GM21423 (cell line): ENCODE results near the gene CCDC88B.
A peak's percentile ranks its signal among the peaks of the same experiment; 100 is the strongest.

ENCODE experiments used
- ATAC-seq: cut with Tn5 transposase; IDR thresholded peaks from one replicate; pipeline ENCODE4 v1.9.1; 2021; ENCODE audit warnings: mild to moderate bottlenecking, moderate library complexity; ENCODE audit not compliant: unreplicated experiment

CCDC88B gene, protein sequence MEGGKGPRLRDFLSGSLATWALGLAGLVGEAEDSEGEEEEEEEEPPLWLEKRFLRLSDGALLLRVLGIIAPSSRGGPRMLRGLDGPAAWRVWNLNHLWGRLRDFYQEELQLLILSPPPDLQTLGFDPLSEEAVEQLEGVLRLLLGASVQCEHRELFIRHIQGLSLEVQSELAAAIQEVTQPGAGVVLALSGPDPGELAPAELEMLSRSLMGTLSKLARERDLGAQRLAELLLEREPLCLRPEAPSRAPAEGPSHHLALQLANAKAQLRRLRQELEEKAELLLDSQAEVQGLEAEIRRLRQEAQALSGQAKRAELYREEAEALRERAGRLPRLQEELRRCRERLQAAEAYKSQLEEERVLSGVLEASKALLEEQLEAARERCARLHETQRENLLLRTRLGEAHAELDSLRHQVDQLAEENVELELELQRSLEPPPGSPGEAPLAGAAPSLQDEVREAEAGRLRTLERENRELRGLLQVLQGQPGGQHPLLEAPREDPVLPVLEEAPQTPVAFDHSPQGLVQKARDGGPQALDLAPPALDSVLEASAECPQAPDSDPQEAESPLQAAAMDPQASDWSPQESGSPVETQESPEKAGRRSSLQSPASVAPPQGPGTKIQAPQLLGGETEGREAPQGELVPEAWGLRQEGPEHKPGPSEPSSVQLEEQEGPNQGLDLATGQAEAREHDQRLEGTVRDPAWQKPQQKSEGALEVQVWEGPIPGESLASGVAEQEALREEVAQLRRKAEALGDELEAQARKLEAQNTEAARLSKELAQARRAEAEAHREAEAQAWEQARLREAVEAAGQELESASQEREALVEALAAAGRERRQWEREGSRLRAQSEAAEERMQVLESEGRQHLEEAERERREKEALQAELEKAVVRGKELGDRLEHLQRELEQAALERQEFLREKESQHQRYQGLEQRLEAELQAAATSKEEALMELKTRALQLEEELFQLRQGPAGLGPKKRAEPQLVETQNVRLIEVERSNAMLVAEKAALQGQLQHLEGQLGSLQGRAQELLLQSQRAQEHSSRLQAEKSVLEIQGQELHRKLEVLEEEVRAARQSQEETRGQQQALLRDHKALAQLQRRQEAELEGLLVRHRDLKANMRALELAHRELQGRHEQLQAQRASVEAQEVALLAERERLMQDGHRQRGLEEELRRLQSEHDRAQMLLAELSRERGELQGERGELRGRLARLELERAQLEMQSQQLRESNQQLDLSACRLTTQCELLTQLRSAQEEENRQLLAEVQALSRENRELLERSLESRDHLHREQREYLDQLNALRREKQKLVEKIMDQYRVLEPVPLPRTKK (N-terminal part only)

DNA sequence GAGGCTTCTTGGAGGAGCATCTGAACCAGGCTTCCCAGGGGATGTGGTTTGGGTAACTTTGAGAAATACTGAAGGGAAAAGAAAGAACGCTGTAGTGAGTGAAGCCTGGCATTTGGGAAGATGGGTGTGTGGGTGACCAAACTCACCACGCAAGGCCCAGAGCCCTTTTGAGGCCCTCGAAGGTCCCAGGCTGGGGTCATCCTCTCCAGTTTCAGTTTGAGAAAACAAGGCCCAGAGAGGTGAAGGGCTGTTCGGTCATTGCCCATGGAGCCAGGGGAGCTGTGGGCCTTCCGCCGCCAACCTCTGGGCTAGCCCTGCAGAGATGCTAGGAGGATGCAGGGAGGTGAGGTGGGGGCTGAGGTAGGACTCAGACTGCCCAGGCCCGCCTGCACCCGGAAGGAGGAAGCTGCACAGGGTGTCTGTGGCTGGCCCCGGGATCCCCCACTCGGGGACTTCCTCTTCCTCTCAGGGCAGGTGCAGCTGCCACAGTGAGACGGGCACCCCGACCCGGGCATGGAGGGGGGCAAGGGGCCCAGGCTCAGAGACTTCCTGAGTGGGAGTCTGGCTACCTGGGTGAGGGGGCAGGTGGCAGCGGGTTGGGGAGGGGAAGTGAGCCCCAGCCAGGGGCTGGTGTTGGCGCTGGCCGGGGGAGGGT lies at the start of gene CCDC88B:
TSS of gene CCDC88B (plus strand) at position 451 of the 655 bp plus-strand sequence. CDS start at position 514, 63 bp downstream.
- ATAC-seq = peak; percentile 37

DNA sequence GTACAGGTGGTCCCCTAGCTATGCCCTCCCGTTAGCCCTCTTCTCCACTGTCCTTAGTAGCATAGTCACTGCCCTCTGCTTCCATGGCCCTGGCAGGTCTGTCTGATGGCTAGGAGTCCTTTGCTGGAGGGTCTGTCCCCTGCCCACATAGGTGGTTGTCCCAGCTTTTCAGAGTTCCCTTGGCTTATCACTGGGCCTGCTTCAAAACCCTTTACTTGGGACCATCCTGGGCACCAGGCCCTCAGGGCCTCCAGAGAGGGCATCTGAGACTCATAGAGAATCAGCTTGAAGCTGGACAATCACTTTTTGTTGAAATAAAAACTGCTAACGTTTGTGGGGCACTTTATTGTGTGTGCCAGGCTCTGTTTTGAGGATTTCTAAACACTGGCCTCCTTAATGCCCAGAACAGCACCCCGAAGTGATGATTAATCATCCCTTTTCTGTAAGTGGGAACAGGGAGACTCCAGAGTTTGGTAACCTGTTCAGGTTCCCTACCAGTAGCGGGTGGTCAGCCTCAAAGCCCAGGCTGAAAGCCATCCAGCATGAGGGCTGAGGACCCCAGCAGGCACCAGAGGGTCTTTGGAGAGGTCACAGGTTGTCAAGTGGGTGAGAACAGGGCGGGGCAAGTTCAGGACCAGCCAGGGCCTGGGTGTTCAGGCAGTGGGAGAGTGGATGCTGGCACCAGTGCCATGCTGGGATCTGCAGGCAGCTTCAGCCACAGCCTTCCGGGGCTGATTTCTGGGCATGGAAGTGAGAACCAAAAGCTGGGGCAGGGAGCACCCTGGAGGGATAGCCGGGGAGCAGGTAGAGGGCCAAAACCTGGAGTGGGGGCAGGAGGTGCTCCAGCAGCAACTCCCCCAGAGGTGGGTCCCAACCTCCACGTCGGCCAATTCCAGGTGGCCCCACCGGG lies 49.4 kb upstream of the CCDC88B start:
- ATAC-seq = no peak

DNA sequence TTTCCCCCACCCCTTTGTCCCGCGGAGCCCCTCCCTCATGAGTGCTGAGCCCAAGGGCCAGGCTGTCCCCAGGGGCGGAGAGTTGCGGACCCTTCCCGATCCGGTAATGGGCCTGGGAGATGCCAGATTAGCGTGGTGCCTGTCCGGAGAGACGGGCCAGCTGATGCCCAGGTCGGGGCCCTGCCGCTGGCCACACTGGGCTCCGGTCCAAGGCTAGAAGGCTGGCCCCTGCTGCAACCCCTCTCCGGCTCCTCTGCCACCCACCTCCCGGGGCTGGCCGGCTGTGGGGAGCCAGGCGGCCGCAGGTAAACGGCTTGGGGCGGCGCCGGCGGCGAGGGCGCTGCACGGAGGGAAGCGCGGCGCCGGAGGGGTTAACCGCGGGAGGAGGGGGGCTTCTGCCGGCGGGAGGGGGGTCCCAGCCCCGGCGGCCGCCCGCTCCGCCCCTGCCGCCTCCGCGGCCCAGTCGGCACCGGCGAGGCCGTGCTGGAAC lies 48.7 kb upstream of the CCDC88B start, which contains the start of gene KCNK4:
TSS of gene KCNK4 (plus strand) at position 41 of the 490 bp plus-strand sequence. CDS start 1,717 bp downstream, outside the sequence.
- ATAC-seq = no peak

DNA sequence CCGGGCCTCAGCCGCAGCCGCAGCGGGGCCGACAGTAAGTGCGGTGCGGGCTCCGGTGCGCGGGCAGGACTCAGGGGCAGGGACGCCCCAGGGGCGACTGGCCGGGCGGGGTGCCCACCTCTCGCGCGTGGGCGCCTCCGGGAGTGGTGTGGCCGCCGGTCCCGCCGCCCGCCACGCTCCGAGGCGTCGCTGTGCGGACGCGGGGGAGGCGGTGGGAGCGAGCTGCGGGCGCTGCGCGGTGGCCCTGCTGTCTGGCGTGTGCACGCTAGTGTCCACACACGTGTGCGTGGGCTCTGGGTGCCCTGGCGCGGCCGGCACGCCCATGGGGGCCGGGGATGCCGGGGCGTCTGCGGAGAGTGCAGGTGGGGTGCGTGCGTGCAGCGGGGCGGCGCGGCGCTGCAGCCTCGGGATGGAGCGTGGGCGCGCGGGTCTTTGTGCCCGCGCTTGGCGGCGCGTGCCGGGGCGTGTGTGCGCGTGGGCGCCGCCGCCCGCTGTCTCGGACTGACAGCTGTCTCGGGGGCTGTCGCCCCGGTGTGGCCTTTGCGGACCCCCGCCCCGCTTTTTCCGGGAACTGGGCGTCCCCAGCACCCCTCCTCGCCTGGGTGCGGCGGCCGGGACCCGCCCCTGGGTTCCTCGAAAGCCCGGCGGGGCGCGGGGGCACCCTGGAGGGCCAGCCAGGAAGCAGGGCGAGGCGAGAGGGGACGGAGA lies 48.1 kb upstream of the CCDC88B start:
- ATAC-seq = no peak

DNA sequence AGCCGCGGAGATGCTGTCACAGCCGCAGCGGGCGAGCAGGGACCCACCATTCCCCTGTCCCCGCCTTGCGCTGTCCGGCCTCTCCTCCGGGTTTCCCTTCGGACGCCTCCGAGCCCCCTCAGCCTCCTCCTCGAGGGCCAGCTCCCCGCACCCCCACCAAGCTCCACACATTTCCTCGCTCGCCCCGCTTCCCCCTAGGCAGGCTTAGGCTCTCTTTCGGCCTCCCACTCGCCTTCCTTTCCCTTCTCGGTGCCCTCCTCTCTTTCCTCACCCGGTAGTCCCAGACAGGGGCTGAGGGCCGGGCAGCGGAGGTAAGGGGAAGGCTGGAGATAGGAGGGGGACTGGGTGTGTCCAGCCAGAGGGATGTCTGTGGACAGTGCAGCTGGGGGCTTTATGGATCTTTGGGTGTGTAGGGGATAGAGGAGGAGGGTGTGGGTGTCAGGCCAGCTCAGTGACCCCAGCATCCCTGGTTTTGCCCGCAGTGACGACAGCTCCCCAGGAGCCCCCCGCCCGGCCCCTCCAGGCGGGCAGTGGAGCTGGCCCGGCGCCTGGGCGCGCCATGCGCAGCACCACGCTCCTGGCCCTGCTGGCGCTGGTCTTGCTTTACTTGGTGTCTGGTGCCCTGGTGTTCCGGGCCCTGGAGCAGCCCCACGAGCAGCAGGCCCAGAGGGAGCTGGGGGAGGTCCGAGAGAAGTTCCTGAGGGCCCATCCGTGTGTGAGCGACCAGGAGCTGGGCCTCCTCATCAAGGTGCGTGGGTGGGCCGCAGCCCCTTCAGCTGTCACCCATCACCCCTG lies 47.3 kb upstream of the CCDC88B start:
- ATAC-seq = no peak

DNA sequence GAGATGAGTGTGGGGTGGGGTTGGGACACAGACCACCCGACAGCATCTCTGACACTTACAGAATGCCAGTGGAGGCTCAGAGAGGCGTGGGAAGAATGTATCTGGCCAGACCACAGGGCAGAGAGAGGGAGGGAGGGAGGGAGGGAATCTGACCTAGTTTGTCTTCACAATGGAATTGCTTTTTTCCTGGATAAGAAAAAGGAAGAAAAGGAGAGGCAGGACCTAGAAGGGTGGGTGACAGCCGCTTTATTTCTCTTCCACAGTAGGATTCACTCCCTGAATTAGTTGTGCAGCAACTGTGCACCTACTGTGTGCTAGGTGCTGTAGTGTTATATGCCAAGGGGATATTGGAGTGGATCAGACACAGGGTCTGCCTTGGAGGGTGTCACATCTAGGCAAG lies 45.2 kb upstream of the CCDC88B start:
- no peak for ATAC-seq

DNA sequence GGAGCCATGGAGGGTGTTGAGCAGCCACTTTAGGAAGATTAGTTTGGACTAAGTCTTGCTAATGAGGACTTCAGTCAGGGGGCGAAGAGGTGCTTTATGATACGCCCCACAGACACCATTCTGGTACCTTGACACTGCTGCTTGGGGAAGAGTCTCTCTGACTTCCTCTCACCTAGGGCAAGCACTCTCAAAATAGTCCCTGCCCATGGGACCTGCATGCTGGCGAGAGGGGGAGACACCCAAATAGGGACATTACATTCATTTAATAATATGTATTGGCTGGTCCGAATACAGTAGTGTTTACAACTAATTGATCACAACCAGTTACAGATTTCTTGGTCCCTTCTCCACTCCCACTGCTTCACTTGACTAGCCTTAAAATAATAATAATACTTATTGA lies 44.2 kb upstream of the CCDC88B start:
- no peak for ATAC-seq

DNA sequence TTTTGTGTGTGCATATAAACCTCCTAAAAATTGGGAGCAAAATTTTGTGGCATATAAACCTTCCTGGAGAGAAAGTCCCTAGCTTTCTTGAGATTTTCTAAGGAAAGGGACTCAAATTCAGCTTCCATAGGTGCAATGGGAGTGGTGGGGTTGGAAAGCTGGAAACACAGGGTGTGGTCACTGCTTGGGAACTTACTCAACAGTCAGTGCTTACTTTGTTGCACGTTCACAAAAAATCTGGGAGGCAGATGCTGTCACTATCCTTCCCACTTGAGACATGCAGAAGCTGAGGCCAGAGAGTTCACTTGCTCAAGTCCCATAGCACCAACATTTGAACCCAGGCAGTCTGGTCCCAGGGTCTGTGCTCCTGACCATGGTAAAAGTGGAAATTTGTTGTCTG lies 43.8 kb upstream of the CCDC88B start:
- no peak for ATAC-seq

DNA sequence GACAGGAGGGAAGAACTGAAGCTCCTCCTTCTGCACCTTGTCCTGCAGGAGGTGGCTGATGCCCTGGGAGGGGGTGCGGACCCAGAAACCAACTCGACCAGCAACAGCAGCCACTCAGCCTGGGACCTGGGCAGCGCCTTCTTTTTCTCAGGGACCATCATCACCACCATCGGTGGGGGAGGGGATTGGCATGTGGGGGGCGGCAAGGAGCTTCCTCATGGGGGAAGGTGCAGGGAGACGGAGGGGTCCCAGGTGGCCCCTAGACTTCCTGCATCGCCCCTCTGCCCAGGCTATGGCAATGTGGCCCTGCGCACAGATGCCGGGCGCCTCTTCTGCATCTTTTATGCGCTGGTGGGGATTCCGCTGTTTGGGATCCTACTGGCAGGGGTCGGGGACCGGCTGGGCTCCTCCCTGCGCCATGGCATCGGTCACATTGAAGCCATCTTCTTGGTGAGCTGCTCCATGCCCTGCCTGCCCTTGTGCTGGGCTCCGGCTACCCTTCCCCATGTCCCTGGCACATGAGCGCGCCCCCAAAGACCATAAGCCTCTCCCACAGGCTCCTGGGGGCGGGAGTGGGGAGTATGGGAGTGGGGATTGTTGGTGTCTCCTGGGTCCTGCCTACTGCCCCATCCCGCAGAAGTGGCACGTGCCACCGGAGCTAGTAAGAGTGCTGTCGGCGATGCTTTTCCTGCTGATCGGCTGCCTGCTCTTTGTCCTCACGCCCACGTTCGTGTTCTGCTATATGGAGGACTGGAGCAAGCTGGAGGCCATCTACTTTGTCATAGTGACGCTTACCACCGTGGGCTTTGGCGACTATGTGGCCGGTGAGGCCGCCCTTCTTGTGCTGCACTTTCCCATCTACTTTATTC lies 42.9 kb upstream of the CCDC88B start:
- ATAC-seq = no peak

DNA sequence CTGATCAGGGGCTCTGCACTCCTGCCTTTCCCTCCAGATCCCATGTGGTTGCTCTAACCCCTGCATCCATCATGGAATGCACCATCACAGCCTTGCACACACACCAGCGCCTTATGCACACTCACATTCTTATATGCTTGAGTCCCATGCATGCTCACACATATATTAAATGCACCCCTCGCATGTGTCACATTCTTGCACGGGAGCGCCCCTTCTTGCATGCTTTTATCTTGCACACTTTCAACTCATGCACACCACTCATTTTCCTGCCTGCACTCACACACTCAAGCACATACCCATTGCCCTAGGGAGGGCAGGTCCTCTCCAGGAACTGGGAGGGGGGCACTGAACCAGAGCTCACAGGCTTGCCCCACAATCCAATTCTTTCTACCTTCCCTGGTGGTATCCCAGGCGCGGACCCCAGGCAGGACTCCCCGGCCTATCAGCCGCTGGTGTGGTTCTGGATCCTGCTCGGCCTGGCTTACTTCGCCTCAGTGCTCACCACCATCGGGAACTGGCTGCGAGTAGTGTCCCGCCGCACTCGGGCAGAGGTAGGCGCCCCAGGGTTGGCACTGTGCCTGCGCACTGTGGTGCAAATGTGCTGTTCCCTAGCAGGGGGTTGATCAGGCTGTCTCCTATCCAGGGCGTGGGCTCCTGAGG lies 42.2 kb upstream of the CCDC88B start:
- no peak for ATAC-seq

DNA sequence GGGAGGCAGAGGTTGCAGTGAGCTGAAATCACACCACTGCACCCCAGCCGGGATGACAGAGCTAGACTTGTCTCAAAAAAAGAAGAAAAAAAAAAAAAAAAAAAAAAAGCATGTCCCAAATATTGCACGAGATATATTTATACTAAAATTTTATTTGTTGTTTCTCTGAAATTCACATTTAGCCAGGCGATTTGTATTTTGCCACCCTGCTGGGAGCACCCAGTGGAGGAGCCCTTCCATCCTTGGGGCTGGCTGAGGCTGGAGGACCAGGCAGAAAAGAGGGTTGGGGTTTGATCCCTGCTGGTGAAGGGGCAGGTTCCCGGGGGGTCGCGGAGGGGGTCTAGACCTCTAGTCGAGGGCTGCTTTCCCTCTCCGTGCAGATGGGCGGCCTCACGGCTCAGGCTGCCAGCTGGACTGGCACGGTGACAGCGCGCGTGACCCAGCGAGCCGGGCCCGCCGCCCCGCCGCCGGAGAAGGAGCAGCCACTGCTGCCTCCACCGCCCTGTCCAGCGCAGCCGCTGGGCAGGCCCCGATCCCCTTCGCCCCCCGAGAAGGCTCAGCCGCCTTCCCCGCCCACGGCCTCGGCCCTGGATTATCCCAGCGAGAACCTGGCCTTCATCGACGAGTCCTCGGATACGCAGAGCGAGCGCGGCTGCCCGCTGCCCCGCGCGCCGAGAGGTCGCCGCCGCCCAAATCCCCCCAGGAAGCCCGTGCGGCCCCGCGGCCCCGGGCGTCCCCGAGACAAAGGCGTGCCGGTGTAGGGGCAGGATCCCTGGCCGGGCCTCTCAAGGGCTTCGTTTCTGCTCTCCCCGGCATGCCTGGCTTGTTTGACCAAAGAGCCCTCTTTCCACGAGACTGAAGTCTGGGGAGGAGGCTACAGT lies 40.8 kb upstream of the CCDC88B start:
- no peak for ATAC-seq

DNA sequence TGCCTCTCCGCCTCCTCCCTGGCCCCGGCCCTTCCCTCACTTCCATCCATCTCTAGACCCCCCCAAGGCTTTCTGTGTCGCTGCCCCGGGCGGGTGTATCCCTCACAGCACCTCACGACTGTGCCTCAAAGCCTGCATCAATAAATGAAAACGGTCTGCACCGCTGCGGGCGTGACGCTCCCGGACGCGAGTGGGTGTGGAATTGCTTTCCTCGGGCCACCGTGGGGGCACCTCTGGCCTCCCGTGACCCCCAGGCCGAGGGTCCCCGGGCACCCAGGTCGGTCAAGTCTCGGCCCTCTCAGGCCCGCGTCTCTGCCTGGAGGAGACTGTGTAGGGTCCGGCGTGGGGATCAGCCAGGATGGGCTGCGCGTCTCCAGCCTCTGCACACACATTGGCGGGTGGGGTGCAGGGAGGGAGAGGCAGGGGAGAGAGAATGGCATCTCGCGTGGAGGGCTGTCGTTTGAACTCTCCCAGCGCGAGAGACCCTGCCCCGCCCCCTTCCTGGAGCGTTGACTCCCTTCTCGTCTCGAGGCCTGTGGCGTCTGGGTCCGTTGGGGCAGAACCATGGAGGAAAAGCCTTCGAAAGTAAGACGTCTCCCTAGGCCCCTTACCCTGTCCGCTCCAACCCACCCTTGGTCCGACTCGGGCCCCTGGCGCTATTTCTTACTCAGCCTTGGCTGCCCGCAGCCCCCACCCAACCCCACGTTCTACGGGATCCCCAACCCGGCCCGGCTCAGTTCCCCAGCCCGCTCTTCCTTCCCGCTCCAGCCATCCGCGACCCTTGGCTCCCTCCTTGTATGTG lies 40.0 kb upstream of the CCDC88B start, which contains the start of gene CATSPERZ:
TSS of gene CATSPERZ (plus strand) at position 512 of the 802 bp plus-strand sequence. CDS start at position 565, 53 bp downstream.
- ATAC-seq = no peak

DNA sequence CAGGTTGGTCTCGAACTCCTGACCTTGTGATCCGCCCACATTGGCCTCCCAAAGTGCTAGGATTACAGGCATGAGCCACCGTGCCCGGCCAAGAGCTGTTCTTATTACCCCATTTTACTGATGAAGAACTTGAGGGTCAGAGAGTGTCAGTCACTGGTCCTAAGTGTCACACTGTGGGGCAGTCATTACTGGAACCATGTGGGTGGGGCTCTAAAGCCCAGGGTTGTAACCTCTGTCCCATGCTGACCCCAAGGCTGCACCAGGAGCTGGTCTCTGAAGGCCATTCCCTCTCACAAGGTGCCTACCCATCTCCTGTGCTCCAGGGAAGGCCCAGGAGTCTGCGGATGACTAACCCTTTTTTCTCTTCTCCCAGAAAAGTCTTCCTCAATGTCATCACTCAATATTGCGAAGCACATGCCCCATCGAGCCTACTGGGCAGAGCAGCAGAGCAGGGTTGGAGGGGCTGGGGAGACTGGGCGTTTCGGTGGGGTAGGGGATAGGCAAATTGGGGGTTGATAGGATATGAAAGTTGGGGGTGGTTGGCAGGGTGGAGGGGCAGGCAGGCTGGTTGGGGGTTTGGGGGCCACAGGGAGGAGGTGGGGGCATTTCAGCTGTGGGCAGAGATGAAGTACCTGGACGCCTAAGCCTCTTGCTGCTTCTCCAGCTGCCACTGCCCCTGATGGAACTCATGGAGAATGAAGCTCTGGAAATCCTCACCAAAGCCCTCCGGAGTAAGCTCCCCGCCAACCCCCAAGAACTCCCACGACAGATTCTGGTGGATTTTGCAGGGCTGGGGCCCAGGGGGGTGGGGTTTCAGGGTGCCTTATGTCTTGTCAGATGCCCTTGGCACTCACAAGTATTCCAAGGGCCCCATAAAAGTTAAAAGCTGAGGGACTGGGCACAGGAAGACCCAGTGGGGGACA lies 36.6 kb upstream of the CCDC88B start:
- ATAC-seq = no peak
